Measurements from ENCODE around the gene SLC12A6.
"Not testable (repeated sequence)": the region's sequence is repeated elsewhere in the genome, so short reads cannot be mapped to it uniquely, and the experiment has no call there.

SLC12A6 gene

GRCh38 chr15:34337557-34338306 is at the start of gene SLC12A6:
Gene SLC12A6, minus strand, starts transcription at chr15:34337781. Its CDS starts 1,101 bp downstream, at chr15:34336680.
- peak; percentile 93 for DNase-seq

DNA sequence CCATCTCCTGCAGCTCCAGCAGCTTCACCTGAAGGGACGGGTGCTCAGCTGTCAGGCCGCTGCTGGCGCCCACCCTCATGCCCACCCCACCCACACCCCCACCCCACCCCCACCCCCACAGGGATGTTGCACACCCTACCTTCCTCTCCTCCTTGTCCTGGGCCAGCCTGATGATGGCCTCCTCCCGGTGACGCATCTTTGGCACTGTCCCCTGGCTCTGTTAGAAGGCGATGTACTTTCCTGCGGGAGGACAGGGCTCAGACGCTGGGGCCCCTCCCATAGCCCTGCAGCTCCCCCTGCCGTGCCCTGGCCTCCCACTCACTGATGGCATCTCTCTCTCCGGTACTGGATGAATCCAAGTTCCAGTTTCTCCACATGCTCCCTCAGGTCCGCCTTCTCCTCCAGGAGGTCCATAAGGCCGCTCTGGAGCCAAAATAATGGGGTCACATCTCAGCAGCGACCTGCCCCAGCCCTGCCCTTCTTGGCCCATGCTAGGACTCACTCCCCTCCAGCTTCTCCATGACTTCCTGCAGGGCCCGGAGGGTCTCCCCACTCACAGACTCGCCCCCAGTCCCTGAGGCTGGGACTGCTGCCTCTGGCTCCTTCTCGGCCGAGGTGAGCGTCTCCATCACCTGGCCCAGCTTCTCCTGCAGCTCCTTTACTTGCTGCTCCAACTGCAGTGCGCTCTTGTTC is 44.4 kb upstream of the SLC12A6 start:
- not testable (repeated sequence) for DNase-seq

GRCh38 chr15:34380491-34380890 is 42.9 kb upstream of the SLC12A6 start:
- DNase-seq, result not testable (repeated sequence)

DNA sequence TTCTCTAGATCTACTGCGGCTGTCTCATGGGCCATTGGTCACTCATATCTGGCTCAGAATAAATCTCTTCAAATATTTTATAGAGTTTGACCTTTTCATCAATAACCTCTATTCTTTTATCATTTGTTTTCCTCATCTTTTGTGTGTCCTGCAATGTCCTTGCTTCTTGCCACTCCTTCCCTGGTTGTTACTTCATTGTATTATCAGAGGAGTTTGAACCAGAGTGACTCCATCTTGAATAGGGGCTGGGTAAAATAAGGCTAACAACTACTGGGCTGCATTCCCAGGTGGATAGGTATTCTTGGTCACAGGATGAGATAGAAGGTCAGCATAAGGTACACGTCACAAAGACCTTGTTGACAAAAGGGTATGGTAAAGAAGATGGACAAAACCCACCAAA is 39.3 kb upstream of the SLC12A6 start:
- no peak for DNase-seq

GRCh38 chr15:34375541-34375940 is 38.0 kb upstream of the SLC12A6 start:
- DNase-seq, result not testable (repeated sequence)

- no peak for DNase-seq
Observed at GRCh38 chr15:34374816-34375215, 37.2 kb upstream of the SLC12A6 start.

- DNase-seq, result no peak
Observed at GRCh38 chr15:34373951-34374350, 36.4 kb upstream of the SLC12A6 start.

- no peak for DNase-seq
Observed at GRCh38 chr15:34370643-34371042, 33.1 kb upstream of the SLC12A6 start.

DNA sequence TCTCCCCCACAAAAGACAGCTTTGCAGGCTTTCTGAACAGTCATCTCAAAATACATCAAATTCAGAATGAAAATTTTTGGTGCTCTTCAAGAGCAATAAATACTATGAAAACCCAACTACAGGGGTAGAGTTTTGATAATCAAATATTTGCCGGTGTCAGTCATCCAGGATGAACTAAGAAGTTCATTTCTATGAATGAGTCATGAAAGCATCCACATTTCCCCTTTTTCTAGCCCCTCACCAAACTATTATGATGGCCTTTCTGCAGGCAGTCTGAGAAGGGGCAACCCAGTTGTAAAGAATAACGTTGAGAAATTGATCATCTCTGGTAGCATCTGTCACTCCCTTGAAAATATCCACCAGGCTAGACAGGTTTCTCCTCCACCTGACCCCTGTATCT is 32.5 kb upstream of the SLC12A6 start:
- no peak for DNase-seq

DNA sequence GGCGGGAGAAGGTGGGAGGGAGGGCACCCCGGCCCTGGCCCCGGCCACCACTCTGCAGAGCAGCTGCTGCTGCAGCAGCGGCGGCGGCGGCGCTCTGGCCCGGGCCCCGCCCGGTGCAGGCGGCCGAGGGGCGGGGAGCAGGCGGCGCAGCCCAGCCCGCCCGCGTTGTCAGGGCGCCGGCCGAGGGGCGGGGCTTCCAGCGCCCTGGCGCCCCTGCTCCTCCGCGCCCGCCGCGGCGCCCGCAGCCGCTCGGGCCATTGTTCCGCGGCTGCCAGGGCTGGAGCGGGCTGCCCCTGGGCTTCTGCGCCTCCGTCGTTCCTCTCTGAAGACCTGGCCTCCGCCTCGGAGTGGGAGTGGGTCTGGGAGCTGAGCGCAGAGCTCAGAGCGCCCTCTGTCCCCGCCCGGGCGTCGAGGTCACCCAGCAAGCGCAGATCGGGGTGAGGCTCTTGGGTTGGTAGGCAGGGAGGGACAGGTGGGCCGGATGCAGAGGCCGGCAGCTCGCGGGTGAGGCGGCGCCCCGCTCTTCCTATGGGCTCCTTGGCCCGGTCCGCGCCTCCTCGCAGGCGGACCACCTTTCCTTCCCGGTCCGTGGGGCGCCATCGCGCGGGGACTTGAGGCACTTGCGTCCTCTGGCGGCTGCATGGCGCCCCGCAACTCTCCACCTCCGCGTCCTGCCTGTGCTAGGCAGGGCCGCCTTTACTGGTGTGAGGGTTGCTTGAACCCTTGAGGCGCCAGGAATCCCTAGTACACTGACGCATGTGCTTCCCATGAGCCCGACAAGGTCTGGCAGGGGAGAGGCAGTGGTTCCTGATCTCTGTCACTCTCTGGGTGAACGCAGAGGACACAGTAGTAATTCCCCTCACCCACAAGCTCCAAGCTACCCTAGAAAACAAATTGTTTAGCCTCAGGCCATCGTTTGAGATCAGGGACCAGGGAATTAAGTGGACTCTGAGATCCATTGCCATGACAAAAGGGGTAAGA is 29.8 kb upstream of the SLC12A6 start, which contains the start of gene LPCAT4:
TSS of gene LPCAT4 (minus strand) at position 96 of the 981 bp plus-strand sequence. CDS start 96 bp downstream, outside the sequence.
- peak; percentile 91 for DNase-seq

- DNase-seq, result no peak
Observed at GRCh38 chr15:34366271-34367065, 28.9 kb upstream of the SLC12A6 start.

DNA sequence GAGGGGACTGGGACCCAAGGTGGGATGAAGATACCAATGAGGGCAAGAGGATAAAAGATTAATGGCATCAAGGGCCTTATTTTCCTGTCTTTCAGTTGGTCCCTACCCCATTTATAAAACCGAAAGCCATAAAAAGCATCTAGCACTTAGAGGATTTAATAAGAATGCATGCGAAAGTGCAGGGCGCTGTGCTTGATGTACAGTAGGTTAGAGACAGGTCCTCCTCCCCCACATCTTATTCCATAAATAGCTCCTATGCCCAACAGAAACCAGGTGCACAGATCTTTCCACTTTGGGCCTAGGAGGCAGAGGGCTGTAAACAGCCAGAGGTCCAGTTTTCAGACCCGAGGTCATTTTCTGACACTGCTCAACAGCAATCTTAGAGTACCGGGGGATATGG is 28.3 kb upstream of the SLC12A6 start:
- no peak for DNase-seq

DNA sequence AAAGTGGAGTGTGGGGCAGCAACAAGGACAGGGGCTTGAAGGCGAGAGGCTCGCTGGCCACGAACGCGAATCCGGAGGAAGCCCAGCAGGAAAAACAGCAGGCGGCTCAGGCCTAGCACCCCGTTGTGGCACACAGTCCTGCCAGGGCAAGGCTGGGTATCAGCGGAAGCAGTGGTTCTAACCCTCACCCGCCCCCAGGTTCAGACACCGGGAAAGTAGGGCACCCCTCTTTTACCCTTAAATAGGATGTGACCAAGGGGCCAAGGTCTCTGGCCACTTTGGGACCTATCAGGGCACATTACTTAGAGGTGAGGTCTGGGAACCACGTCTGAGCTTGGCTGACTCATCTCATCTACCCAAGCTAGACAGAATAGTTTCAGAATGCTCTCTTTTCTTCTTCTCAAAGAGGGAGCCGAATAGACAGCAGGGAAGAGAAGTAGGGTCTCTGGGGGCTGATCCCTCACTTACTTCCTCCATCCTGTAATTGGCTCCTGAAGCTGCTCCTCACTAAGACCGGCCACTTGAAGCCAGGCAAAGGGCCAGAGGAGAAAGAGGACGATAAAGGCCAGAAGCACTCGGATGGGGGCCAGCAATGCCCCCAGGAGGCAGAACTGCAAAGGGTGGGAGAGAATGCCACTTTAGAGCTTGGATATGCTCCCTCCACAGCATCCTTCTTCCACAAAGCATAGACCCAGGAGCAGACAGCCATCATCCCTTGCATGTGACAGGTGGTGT is 27.7 kb upstream of the SLC12A6 start:
- no peak for DNase-seq

DNA sequence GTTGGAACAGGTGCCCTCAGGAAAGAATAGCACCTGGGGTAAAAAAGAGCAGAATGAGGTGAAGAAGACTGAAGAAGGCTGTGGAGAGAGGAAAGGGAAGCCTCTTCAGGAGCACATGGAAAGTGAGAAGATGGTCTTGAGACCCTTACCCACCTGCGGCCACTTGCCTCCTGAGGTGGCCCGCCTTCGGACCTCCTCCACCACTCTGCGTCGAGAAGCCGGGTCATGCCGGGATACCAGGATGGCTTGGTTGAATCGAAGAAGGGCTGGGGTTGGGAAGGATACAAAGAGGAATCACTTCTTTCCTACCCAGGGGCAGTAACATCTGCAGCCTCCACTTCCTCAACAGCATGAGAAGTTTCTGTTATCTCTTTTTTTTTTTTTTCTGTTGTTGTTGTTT is 26.5 kb upstream of the SLC12A6 start:
- DNase-seq, result no peak

- DNase-seq, result no peak
Observed at GRCh38 chr15:34362047-34362773, 24.6 kb upstream of the SLC12A6 start.

DNA sequence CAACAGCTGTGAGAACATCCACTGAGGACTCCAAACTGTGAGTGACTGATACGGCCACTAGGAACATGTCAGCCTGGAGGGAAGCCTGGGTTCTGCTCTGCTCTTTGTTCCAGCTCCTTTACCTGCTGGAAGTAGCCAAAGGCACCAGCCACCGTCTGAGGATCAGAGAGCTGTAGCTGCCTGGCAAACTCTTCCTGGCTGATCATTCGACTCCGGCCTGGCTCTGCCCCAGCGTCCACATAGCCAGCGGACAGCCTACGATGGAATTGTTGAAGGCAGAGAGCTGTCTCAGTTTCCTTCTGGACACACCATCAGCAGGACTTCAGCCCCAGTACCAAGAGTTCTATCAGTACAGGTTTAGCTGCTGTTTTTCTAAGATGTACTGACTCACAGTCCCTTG is 23.7 kb upstream of the SLC12A6 start:
- no peak for DNase-seq

- DNase-seq, result no peak
Observed at GRCh38 chr15:34360298-34360697, 22.7 kb upstream of the SLC12A6 start.

DNA sequence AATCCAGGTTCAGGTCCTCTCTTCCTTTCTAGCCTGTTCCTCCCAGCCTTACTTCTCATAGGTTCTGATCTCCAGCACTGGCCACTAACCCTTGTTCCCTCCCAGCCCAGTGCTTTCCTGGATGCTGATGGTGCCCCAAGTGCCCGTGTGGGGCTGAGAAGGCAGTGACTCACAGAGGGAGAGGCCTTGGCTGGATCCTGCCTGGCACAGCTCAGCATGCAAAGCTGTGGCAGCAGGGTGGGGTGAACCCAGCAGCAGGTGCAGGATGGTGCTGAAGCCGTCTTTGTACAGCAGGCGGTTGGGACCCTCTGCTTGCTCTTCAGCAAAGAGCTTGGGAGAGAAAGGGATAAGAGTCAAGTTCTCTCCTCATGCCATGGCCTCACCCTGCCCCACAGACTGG is 21.8 kb upstream of the SLC12A6 start:
- no peak for DNase-seq

- no peak for DNase-seq
Observed at GRCh38 chr15:34358948-34359347, 21.4 kb upstream of the SLC12A6 start.

- DNase-seq, result no peak
Observed at GRCh38 chr15:34358367-34358766, 20.8 kb upstream of the SLC12A6 start.

DNA sequence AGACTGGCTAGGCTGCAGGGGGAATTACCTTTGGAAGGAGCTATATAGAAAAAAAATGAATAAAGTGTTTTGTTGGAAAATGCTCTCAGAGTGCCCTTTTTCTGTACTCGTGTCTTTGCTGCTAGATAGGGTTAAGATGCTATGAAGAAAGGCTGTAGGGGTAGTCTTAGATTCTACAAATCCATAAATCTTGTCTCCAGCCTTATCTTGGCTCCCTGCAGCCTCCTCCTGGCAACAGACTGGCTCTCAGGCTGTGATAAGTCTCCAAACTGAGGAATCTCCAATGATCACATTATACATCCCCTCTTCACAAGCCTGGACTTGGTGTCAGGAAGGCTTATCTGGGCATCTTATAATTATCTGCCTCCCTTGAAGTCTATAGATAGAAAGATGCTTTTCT is 20.1 kb upstream of the SLC12A6 start:
- DNase-seq, result no peak

Measured in CD4-positive, alpha-beta T cell treated with Interferon gamma for 1 hour (primary cell).